Colonic mucosa (tissue), 4 donors: Measurements from ENCODE around the gene SLC2A9. TPM values are rescaled to one million over a fixed set of nuclear protein-coding genes. Genes with fewer than 3 reads are reported as not detected.

Experiments used
- DNase-seq: peaks from one replicate; pipeline ENCODE4 v3.0.0-alpha.2; 2020
- H3K27ac ChIP-seq: fragments of 200-600 bp; one replicate; pipeline ENCODE4 v1.8.0; 2021
- H3K27me3 ChIP-seq: fragments of 200-600 bp; one replicate; pipeline ENCODE4 v1.8.0; 2021
- H3K36me3 ChIP-seq: fragments of 200-600 bp; one replicate; pipeline ENCODE4 v1.8.0; 2021
- H3K4me1 ChIP-seq: fragments of 200-600 bp; one replicate; pipeline ENCODE4 v1.8.0; 2021; ENCODE audit warnings: mild to moderate bottlenecking
- H3K4me3 ChIP-seq: fragments of 200-600 bp; one replicate; pipeline ENCODE4 v1.8.0; 2021
- H3K9ac ChIP-seq, 2 donors: one replicate each; pipeline ENCODE4 v1.7.0; 2013; ENCODE audit warnings: control low read depth in 2 of 2, low read depth in 2 of 2, low read length in 2 of 2
- H3K9me3 ChIP-seq: fragments of 200-600 bp; one replicate; pipeline ENCODE4 v1.8.0; 2021
- CTCF ChIP-seq: fragments of 200-600 bp; IDR thresholded peaks from one replicate; pipeline ENCODE4 v1.8.0; 2022; ENCODE audit warnings: antibody characterized with exemption, mild to moderate bottlenecking
- intact Hi-C: fragments of 100-400 bp; cut with DNase I; formaldehyde crosslinking; loops from one replicate; pipeline ENCODE4 v1.14.1; 2022
- total RNA-seq, 2 donors: library from RNA; stranded (reverse); fragmentation: NEBNext Ultra II Directional in 1 of 2; extraction: Animal tissue kit (Norgen Biotek cat#: 25700) in 1 of 2; gene quantifications; one replicate each; pipeline ENCODE4 v1.2.1, GENCODE V29; 2021
- donor health status: healthy.
- donor health status: DM: no; HTN: no; CAD: no.
- donor health status: DM: no; HTN: no; CAD: no.

The SLC2A9 gene
- total RNA-seq, 2 donors from 2014 or later = 4.3 to 6.8 TPM

GRCh38 chr4:9781343-9782135 lies 239.8 kb downstream of the SLC2A9 start, which contains the start of gene DRD5:
Gene DRD5, plus strand, starts transcription at chr4:9781634. Its CDS starts 396 bp downstream, at chr4:9782030.
- no peak for TF ChIP-seq CTCF
- no peak for DNase-seq
- Histone ChIP-seq H3K27ac (no peak within 1 kb of the TSS), H3K9me3 (no peaks in the 10 kb centered on the region), H3K36me3 (no peaks in the 10 kb centered on the region), H3K27me3 (peaks cover 11% of the 10 kb centered on the region), H3K4me1 (no peaks in the 10 kb centered on the region), H3K9ac (no peak within 1 kb of the TSS), H3K4me3 (no peak within 1 kb of the TSS)
- intact Hi-C loops = no loop called here

Other genes with a start within 250 kb of the SLC2A9 start
- gene DRD5, start 239.9 kb downstream of the SLC2A9 start, total RNA-seq = under 1 TPM in 1 of 2 donors, not detected in 1; 0.13 TPM
- 100 to 1,000 TPM; 437 to 476 TPM for gene WDR1, start 95.3 kb upstream of the SLC2A9 start, total RNA-seq